Cardiac fibroblast (primary cell): Measurements from ENCODE around the gene GLS.
"Not testable (repeated sequence)": the region's sequence is repeated elsewhere in the genome, so short reads cannot be mapped to it uniquely, and the experiment has no call there.

ENCODE experiments used
- DNase-seq, 2 donors: peaks; one replicate each; pipeline versions ENCODE4 v3.0.0 to v3.0.0-alpha.2; 2010; ENCODE audit warnings: low read depth in 2 of 2
- H3K4me3 ChIP-seq, 2 donors: replicated peaks in 1 of 2; 1 replicate in 1 of 2; 2 replicates in 1 of 2; pipeline ENCODE4 v1.5.1; 2011; ENCODE audit warnings: low read depth in 2 of 2, low read length in 2 of 2, mild to moderate bottlenecking in 2 of 2, moderate library complexity in 1 of 2
- CTCF ChIP-seq: IDR thresholded peaks from one replicate; pipeline ENCODE4 v1.5.1; 2011; ENCODE audit warnings: low read depth, mild to moderate bottlenecking, low read length, inconsistent platforms

Gene GLS

DNA sequence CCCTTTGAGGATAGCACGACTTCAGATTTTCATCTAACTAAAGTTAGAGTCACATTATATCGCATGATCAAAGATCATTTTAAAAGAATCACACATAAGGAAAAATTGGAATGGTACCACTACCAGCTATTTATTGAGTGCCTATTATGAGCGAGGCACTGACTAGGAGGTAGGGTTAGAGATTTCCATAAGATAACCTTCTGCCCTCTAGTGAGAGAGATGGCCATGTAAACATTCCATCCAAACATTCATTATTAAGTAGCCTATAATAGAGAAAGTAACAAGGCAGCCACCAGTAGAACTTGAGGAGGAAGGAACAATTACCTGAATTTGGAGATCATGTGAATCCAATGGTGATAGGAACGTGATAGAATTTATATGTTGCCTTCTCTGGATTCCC lies 25.4 kb upstream of the GLS start:
- DNase-seq, result no peak
- no peak overlapping the region for H3K4me3 ChIP-seq
- TF ChIP-seq CTCF, result no peak

GRCh38 chr2:190856985-190857384 lies 23.6 kb upstream of the GLS start:
- DNase-seq, result no peak
- no peak overlapping the region for H3K4me3 ChIP-seq
- no peak for TF ChIP-seq CTCF

GRCh38 chr2:190858817-190859216 lies 21.8 kb upstream of the GLS start:
- H3K4me3 ChIP-seq, result no peak overlapping the region
- DNase-seq, result peak; percentile 61 to 86
- no peak for TF ChIP-seq CTCF

- H3K4me3 ChIP-seq, result peak overlapping the region in 1 of 2 donors; percentile 2
- peak; percentile 52 to 60 for DNase-seq
- TF ChIP-seq CTCF, result no peak
These were observed 21.0 kb upstream of the GLS start for GRCh38 chr2:190859347-190860297.

DNA sequence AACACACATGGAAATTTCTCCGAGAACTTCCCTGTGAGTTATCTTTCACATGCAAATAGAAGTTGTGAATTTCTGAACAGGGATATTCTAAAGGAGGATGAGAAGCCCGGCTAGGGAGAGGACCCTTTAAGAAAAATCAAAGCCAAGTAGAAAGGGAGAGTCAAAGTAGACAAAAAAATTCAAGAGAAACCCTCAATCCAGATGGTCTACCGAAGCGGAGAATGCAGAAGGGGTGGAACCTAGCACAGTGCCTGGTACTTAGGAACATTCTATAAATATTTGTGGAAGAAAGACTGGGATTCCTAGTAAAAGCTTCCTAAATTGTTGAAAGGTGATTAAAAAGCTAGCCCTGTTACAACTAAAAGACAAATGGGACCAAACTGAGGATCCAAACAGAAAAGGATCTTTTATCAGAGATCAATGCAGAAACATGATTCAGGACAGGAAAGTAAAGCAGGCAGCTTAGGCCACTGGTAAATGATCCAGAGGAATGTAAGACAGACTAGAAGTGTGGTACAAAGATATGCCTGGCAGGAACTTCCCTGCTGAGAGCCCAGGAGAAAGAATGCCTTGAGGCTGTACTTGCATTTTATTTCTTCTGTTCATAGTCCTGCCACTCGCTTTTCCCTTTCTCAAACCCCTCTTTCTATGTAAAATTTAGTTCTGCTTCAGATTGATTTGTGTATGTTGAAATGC lies 19.5 kb upstream of the GLS start:
- no peak overlapping the region for H3K4me3 ChIP-seq
- TF ChIP-seq CTCF, result no peak
- peak in 1 of 2 donors; percentile 58 for DNase-seq

GRCh38 chr2:190862128-190862527 lies 18.5 kb upstream of the GLS start:
- DNase-seq, H3K4me3 ChIP-seq: not testable (repeated sequence)

GRCh38 chr2:190862571-190862991 lies 18.0 kb upstream of the GLS start:
- TF ChIP-seq CTCF, result no peak
- DNase-seq, result peak; percentile 43 to 63
- no peak overlapping the region for H3K4me3 ChIP-seq
